ENCODE results near the gene RNU6-1.

GRCh38 chr15:67843092-67843501 lies 3.3 kb upstream of the RNU6-1 start:
- no peak for TF ChIP-seq CTCF (IDR thresholded peaks at IDR 0.05)
- no peak for TF ChIP-seq NR2C2 (CRISPR knock-in tag; IDR thresholded peaks at IDR 0.05)
- no peak for TF ChIP-seq ATF2 (CRISPR knock-in tag; IDR thresholded peaks at IDR 0.05; ENCODE audit: borderline replicate concordance, low read depth)
- TF ChIP-seq ZNF263 (CRISPR knock-in tag; IDR thresholded peaks at IDR 0.05; ENCODE audit: low read depth), result no peak
- no peak for TF ChIP-seq NFE2L1 (CRISPR knock-in tag; IDR thresholded peaks at IDR 0.05)
- no peak for TF ChIP-seq HMGXB4 (CRISPR knock-in tag; IDR thresholded peaks at IDR 0.05)
- no peak for TF ChIP-seq SMAD3 (CRISPR knock-in tag; IDR thresholded peaks at IDR 0.05; ENCODE audit: borderline replicate concordance)
- TF ChIP-seq USF1 (CRISPR knock-in tag; IDR thresholded peaks at IDR 0.05), result no peak
- no peak for TF ChIP-seq IRF2 (CRISPR knock-in tag; IDR thresholded peaks at IDR 0.05; ENCODE audit: borderline replicate concordance, low read depth)
- TF ChIP-seq USF2 (CRISPR knock-in tag; IDR thresholded peaks at IDR 0.05), result no peak
- TF ChIP-seq FOXJ3 (CRISPR knock-in tag; IDR thresholded peaks at IDR 0.05; ENCODE audit: borderline replicate concordance), result no peak
- TF ChIP-seq SP1 (CRISPR knock-in tag; conservative IDR thresholded peaks at IDR 0.05), result no peak
- TF ChIP-seq PRRX2 (CRISPR knock-in tag; IDR thresholded peaks at IDR 0.05), result no peak
